ENCODE results near the gene NUP50.

The NUP50 gene

DNA sequence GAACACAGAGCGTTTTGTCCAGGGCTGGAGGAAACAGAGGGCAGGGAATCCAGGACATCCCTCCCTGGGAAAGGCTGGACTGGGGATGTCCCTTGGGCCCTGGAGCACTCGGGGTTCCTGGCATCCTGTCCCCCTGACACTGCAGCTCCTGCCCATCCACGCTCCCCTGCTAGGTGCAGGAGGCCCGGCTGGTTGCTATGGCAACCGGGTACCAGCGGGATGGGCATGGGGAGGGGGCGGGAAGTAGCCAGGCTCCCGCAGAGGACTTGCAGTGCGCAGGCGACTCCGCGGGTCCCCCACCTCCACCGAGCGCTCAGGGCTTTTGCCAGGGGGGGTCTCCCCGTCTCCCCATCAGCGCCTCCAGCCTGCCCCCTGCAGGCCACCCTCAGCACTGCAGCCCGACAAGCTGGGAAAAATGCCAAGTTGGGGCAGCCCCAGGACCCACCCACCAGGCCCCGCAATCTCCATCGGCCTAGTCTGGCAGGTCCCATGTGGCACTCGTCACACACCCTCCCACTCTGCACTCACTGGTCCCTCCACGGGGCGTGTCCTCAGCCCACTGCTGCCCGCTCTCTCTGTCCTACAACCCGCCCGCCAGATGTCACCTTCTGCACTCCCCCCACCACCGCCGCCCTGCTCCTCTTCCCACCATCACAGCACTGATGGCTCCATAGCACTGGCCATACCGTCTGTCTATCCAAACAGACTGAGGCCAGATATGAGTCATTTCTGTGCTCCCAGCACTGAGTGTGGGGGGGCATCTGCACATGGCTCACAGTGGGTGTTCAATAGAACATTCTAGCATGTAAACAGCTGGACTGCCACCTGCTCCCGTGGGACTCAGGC lies 45.5 kb downstream of the NUP50 start:
- peak; percentile 12 to 36 for DNase-seq (ENCODE audit: low read depth in 2 of 2)

DNA sequence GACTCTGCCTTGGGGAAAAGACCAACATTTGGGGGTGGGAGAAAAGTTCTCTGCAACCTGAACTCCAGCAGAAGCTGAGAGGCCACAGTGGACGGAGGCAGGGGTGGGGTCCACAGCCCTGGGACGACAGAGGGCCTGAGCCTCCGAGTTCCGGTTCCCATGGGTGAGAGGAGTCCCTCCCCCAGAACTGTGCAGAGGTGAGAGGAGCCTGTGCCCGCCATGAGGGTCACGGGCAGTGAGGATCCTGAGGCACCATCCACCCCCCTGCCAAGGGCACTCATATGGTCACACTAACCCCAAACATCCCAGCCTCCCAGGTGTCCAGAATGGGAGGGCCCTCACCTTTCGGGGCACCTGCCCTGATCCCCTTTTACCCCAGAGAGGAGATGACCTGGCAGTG lies 46.4 kb downstream of the NUP50 start:
- no peak for DNase-seq (ENCODE audit: low read depth in 2 of 2)

DNA sequence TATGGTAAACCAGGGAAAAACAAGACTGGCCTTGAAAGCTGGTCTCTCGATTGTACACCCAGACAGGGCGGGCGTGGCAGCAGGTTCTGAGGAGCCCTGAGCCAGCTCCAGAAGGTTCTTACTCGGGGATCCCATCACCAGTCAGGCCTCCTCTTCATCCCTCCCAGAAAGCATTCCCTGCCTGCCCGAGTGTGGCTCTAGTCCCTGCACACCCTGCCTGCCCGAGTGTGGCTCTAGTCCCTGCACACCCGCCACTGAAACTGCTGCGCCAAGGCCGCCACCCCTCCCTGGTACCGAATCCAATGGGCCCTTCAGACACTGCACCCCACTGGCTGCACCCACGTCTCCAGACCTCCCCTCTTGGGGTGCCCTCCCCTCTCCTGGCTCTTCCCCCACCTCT lies 46.9 kb downstream of the NUP50 start:
- DNase-seq (ENCODE audit: low read depth in 2 of 2) = no peak

DNA sequence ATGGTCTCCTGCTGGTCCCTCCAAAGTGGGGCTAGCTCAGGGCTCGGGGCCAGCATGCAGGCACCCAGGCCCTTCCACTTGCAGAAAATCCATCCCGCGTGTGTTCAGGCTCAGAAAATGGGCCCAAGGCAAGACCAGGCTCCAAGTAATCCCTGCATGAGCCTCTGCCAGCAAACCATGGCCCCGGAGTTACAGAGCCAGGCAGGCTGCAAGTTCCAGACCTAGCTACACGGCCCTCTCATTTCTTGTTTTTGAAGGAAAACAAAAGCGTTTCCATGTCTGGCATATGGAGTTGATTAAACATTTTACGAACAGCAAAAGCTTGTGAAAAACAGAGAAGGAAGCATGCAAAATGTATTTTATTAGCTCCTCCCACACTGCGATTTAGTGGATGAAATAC lies 47.3 kb downstream of the NUP50 start:
- no peak for DNase-seq (ENCODE audit: low read depth in 2 of 2)

DNA sequence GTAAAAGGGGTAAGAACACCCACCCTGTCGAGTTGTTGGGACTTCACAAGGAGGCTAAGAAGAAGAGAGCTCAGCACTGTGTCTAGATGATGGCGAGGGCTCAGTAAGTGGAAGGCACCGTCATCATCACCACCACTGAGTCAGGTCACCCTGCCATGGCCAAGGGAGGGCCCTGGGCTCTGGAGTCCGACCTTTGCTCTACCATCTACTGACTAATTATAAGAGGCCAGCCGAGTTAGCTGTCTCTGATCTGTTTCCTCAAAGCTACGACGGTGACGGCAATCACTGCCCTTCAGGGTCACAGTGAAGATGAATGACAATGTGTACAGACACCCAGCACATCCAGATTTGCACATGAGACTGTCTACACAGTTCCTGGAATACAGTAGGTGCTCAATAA lies 47.7 kb downstream of the NUP50 start:
- DNase-seq (ENCODE audit: low read depth in 2 of 2) = no peak

DNA sequence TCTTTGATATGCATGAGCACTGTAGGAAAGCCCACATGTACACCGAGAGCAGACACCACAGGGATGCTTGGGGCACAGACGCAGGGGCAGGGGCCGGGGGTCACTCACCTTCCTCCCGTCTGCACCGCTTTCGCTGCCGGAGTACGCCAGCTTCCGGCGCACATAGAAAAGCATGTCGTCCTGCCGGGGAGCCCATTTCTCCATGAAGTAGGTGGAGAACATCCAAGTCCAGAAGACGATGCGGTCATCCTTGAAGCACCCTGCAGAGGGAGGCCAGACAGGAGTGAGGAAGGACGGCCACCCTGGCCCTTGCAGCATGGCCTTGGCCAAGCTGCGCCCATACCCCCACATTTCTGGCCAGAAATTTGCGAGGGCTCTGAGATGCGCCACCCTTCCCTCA lies 48.1 kb downstream of the NUP50 start:
- no peak for DNase-seq (ENCODE audit: low read depth in 2 of 2)

DNA sequence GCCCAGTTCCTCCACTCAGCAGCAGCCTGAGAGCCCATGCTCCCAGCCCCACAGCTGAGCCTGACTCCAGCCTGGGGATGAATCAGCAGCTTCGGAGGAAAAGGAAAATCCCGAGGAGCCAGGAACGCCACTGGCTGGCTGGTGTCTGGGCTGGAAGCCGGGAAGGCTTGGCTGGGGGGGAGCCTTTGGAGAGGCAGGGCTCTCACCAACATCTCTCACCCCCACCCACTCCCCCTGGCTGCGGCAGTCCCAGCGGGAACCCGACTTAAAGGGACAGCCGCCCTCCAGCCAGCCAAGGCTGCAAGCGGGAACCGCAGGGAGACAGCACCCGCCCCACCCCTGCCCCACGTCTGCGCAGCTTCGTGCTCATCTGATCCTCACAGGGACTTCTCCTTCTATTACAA lies 48.6 kb downstream of the NUP50 start:
- DNase-seq (ENCODE audit: low read depth in 2 of 2) = no peak

DNA sequence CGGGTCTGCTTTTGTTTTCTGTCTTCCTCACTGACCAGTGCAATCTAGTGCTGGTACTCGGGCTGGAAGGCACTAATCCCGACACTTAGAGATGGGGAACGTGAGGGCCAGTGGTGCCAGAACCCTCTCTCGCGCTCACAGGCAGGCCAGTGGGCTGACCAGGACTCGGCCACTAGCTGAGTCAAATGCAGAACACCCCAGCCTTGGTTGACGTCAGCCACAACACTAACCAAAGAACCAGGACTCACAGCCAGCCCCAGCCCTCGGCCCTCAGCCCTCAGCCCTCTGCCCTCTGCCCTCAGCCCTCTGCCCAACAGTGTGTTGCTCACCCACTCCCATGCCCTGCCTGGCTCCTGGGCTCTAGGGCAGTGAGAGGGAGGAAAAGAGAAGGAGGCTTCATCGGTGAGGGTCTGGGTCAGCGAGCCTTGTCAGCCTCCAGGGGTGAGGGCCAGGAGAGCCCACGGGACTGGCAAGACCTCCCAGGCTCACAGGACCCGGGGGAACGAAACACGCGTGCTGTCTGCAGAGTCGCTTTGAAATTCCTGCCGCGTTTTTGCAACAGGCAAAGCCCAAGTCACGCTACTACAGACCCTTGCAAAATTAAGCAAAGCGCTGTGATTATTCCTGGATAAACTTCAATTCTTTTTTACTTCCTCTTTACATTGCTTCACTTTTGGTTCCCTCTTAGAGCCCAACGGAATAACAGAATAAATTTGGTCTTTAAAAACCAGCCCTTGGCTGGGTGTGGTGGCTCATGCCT lies 49.4 kb downstream of the NUP50 start:
- DNase-seq (ENCODE audit: low read depth in 2 of 2) = no peak

DNA sequence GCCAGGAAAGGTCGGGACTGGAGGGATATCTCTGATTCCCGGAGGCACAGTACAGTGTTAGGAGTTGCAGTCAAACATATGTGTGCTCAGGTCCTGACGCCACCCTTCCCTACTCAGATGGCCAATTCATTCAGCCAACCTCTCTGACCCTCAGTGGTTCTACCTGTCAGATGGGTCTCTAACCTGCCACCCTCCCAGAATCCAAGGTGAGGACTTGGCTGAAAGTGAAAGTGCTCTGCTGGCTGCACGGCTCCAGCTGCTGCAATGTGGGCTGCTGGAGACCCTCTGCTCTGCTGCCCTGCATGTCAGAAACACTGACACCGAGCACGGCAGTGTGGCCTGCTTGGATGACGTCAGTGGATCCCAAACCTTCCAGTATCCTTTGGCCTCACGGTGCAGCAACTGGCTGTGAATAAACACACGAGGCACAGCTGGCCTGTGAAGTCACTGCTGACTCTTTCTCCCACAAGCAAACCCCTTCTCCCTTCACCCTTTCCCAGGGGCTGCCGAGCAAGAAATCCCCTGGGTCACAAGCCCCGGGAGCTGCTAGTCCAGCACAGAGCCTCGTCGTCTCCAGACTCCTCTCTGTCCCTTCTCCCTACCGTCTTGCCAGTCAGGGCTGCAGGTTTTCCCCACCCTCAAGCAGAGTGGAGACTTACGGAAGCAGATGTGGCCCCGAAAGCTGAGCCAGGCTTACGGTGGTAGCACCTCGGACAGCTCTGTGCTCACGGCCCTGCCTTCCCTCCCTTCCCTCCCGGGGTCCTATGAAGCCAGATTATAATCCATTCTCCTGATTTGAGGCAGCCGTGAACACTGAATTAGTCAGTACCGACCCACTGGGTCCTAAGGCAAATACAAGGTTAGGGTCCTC lies 52.6 kb downstream of the NUP50 start:
- DNase-seq (ENCODE audit: low read depth in 2 of 2) = no peak

DNA sequence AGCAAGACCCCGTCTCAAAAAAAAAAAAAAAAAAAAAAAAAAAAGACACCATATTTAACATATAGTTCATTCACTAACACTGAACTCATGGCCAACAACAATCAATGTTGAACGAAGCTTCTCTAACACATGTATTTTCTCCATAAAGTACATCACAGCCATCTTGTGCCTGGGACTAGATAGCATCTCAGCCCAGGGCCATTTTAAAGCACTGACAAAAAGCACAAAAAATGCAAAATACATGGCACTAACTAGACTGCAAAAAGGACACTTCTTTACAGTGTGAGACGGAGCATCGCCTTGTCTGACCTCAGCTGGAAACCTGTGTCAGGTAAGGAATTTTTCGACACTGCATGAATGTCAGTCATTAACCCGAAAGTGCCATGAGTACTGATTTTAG lies 53.6 kb downstream of the NUP50 start:
- no peak for DNase-seq (ENCODE audit: low read depth in 2 of 2)

DNA sequence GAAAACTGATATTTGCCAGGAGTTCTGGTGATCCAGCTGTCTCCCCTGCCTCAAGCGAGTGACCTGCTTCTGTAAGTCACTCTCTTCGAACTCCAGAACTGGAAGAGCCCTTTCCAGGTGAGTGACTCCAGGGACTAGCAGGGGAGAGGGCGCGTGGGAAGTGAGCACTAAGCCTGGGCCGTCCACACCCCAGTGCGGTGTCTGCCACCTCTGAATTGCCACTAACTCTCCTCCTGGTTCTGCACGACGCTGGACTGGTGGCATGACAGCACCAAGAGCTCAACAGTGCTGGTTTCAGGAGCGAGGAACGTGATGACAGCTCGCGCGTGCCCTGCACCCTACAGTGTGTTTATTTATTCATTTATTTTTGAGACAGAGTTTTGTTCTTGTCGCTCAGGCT lies 54.1 kb downstream of the NUP50 start:
- DNase-seq (ENCODE audit: low read depth in 2 of 2) = no peak

DNA sequence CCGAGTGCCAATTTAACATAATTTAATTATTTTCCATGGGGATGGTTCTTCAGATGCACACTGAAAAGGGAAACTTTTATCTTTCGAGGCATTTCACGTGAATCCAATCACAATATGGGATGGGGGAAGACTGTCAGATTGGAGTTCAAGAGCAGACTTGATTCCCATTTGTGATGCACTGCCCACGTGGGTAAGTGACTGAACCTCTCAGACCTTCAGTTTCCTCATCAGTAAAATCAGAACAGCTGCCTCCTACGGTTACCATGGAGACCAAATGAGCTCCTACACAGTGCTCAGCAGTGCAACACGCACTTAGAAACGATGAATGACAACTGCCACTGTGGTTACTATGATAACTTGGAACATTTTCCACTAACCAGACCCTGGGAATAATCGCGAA lies 55.3 kb downstream of the NUP50 start:
- peak; percentile 23 to 47 for DNase-seq (ENCODE audit: low read depth in 2 of 2)

DNA sequence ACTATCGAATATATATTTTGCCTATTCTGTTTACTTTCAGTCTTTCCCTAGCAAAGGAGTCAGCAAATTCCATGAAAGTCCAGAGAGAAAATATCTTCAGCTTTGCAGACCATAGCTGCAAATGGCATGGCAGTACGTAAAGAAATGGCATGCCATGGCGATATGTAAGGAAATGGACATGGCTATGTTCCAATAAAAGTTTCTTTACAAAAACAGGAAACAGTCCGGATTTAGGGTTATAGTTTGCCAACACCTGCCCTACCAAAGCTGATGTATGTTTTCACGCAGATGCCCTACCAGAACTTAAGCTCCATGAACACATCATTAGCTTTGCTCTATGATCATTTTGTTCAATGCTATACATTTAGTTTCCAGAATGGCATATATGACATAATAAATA lies 57.5 kb downstream of the NUP50 start:
- DNase-seq (ENCODE audit: low read depth in 2 of 2) = no peak

DNA sequence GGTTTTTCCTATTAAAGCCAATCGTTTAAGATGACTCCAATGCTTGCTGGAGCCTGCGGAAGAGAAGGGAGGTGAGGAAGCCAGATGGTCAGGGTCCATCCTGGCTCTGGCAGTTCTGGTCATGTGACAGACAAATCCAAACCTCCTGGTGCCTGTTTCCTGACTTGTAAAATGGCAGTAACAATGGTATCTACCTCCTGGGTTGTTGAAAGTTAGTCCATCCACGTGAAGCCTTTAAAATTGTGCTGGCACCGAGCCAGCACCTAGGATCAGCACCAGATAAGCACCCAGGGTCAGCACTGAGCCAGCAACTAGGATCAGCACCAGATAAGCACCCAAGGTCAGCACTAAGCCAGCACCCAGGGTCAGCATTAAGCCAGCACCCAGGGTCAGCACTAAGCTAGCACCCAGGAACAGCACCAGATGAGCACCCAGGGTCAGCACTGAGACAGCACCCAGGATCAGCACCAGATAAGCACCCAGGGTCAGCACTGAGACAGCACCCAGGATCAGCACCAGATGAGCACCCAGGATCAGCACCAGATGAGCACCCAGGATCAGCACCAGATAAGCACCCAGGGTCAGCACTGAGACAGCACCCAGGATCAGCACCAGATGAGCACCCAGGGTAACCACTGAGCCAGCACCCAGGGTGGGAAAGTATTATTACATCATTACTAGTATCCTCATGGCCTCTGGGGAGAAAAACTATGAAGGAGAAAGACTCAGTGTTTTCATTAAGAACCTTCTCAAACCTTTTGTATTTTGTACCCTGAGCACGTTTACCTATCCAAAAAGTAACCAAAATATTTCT lies 59.8 kb downstream of the NUP50 start:
- DNase-seq (ENCODE audit: low read depth in 2 of 2) = no peak

DNA sequence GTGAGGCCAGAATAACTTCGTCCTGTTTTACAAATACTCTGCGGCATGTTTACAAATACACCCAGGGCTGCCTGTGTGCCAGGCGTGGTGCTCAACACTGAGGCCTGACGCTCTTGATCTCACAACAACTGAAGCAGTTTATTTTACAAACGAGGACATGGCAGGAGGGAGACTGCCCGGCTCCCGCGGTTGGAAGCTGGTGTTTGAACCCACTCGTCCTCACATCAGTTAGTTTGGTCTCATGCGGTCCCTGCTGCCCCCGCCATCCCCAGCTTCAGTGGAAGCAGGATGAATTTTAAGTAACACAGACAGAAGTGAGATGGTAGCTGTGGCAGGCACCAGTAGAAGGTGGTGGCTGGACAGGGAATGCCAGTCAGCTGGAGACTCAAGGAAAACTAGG lies 60.6 kb downstream of the NUP50 start:
- DNase-seq (ENCODE audit: low read depth in 2 of 2) = no peak

DNA sequence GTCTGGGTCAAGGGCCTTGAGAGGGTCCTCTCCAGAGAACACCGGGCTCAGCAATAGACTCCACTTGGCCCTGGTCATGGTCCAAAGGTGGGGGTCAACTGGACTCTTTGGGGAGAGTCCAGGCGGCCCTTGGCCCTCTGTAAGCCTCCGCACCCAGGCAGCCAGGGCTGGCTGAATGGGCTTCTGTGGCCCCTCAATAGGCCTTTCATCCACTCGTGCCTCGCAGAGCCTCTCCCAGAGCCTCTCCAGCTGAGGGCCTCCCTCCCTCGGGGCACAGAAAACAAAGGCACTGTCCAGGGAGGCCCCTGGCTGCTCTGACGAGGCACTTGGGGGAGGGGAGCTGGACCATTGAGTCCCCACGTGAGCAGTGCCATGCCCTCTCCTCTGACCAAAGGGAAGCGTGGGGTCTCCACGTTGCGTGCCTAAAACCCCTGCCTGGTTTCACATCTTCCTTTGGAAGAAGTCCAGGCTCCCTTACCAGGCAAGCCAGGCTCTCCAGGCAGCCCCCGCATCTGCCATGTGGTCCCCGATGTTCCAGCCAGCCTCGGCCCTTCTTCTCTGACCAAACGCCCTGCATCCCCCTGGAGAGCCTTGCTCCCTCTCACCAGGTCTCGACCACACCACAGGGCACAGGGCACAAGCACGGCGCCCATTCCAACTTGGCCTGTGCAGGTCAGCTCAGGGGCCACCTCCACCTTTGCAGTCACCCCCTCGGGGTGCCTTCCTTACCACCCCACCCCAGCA lies 61.4 kb downstream of the NUP50 start:
- no peak for DNase-seq (ENCODE audit: low read depth in 2 of 2)

DNA sequence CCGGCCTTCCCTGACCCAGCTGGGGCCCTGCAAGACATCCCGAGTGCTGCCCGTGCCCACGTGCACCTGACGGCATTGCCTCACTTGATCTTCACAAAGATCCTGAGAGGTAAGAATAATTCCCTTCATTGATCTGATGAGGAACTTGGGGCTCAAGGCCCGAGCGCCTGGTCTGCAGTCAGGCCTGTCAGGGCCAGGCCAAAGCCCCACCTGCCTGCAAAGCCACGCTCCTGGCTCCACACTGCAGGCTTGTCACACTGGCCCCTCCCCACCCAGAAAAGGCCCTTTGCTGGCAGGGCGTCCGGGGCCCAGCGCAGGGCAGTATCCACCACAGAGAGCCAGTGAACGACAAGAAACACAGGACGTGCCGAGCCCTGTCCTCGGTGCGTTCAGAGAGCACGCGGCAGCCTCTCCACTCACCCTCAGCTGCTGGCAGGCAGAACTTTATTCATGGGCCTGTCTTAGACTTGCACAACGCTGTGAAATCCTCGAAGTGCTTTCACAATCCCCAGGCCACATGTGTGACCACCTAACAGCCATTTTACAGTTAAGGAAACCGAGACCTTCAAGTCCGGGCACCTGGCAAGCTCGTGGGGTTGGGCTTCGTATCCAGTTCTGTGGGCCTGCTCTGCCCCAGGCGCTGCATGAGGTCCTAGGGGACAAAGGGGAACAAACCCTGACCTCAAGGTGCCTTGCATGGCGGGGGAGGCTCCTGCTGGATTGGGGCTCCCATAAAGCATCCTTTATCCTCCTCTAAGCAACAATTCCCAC lies 62.2 kb downstream of the NUP50 start:
- DNase-seq (ENCODE audit: low read depth in 2 of 2) = no peak

DNA sequence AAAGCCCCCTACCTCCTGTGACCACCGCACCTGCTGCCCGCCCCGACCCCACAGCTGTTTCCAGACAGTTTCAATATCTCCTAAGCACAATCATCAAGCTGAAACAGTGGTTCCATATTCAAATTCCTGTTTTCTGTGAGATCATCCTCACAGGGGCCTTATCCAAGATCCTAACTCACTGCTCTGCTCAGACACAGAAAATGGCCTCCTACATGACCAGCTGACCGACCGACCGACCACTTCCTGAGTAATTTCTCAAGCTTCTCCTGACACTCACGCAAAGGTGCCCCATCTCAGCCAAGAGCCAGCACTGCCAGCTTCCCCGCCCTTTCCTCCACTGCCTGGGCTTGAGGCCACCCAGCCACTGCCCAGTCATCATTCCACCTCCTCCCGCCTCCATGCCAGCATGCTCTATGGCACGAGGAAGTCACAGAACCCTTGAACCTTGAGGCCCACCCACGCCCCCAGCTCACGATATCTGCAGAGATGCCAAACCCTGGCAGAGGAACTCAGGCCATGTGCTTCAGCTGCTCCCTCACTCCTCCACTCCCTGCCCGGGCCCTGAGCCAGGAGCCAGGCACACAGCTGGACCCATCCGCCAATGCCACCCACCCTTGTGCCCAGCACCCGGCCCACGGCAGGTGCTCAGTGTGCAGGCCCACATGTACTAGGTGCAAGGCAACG lies 62.9 kb downstream of the NUP50 start:
- DNase-seq (ENCODE audit: low read depth in 2 of 2) = no peak

DNA sequence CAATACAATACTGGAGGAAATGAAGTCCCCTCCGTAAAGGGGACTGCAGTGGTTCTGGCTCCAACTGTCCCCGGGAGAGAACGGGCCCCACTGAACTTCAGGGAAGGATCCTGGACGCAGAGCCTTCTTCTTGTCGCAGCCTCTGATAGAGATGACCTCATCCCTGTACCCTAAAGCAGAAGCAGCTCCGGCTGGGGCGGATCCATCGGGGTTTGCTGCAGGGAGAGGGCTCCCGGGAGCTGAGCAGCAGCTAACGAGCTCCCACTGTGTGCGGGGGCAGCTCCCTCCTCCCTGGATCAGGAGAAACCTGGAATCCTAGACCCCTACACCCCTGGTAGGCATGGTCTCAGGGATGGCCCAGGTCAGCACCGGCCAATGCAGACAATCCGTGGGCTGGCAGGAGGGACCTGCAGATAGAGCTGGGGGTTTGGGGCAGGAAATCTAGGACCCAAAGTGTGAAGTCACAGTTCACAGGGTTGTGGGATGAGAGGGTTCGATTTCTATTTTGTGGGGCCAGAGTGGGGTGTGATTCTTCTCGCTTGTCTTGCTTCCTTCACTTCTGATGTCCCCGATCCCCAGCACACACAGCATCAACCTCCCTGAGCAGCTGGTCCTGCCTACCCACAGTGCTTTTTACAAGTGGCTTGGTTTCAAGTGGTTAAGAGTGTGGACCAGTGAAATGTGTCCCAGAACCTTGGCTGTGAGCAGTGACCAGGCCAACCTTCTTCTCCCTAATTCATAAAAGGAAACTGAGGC lies 64.1 kb downstream of the NUP50 start:
- no peak for DNase-seq (ENCODE audit: low read depth in 2 of 2)
